Kidney tubule cell (primary cell): ENCODE data around the gene PCDHGA9.
"Not testable (repeated sequence)": the region's sequence is repeated elsewhere in the genome, so short reads cannot be mapped to it uniquely, and the experiment has no call there.

Experiments
- DNase-seq: peaks from one replicate; pipeline ENCODE4 v3.0.0-alpha.2; 2018; ENCODE audit warnings: low spot score

PCDHGA9 gene

DNA sequence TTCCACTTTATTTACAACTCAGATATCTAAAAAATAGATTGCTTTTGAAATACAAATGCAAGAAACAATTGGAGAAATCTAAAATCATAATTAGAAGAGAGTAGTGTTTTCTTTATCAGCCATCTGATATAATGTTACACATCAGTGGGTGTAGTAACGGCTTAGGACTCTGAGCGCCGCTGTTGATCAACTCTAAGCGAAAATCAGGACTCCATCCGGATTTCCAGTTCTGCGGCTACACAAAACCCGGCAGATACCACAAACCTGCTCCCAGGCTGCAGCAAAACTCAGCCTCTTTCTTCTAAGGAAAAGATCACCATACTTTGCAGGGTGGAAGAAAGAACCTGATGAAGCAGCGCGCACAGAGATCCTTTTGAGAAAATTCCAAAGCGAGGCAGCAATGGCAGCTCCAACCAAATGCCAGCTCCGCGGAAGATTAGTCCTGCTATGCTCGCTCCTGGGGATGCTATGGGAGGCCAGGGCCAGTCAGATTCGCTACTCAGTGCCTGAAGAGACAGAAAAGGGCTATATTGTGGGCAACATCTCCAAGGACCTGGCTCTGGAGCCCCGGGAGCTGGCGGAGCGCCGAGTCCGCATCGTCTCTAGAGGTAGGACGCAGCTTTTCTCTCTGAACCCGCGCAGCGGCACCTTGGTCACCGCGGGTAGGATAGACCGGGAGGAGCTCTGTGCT is at the start of gene PCDHGA9:
TSS of gene PCDHGA9 (plus strand) at position 226 of the 691 bp plus-strand sequence. CDS start at position 401, 175 bp downstream.
- DNase-seq, result peak; percentile 37

DNA sequence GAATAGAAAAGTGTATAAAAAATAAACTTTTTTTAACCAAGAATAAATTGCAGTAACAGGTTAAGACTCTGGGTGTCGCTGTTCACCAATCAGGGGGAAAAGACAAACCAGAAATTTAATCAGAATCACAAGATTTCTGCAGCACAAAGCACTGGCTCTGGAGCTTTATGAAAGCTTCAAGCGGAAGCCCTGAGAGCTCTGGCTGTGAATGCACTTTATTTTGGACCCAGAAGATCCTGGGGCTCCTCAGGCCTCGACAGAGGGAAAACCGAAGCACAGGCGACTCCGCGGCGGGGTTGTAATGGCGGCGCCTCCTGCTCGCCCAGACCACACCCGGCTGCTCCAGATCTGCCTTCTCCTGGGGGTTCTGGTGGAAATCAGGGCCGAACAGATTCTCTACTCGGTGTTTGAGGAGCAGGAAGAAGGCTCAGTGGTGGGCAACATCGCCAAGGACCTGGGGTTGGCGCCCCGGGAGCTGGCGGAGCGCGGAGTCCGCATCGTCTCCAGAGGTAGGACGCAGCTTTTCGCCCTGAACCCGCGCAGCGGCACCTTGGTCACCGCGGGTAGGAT is 47.6 kb upstream of the PCDHGA9 start, which contains the start of gene PCDHGA4:
TSS of gene PCDHGA4 (plus strand) at position 122 of the 570 bp plus-strand sequence. CDS start at position 209, 87 bp downstream.
- no peak for DNase-seq

DNA sequence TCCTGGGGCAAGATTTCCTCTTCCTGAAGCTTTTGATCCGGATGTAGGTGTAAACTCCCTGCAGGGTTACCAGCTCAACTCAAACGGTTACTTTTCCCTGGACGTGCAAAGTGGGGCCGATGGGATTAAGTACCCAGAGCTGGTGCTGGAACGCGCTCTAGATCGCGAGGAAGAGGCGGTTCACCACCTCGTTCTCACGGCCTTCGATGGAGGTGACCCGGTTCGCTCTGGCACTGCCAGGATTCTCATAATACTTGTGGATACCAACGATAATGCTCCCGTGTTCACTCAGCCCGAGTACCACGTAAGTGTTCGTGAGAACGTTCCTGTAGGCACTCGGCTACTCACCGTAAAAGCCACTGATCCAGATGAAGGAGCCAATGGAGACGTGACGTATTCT is 46.9 kb upstream of the PCDHGA9 start:
- no peak for DNase-seq

DNA sequence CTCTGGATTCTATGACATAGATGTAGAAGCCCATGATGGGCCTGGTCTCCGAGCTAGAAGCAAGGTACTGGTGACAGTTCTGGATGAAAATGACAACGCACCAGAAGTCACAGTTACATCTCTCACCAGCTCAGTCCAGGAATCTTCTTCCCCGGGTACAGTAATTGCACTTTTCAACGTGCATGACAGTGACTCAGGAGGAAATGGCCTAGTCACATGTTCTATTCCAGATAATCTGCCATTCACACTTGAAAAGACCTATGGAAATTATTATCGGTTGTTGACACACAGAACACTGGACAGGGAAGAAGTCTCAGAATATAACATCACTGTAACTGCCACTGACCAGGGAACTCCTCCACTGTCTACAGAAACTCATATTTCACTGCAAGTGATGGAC is 46.4 kb upstream of the PCDHGA9 start:
- DNase-seq, result no peak

GRCh38 chr5:141356950-141357349 is 45.6 kb upstream of the PCDHGA9 start:
- DNase-seq, result no peak

GRCh38 chr5:141359790-141360426 is 42.7 kb upstream of the PCDHGA9 start, which contains the start of gene PCDHGB2:
PCDHGB2 (plus strand) TSS chr5:141359994; CDS start chr5:141360136, 142 bp downstream.
- DNase-seq, result peak; percentile 54

DNA sequence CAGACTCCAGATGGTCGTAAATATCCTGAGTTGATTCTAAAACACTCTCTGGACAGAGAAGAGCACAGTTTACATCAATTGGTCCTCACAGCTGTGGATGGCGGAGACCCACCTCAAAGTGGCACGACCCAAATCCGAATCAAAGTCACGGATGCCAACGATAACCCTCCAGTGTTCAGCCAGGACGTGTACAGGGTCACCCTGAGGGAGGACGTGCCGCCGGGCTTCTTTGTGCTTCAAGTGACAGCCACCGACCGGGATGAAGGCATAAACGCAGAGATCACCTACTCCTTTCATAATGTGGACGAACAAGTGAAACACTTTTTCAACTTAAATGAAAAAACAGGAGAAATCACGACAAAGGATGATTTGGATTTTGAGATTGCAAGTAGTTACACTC is 41.9 kb upstream of the PCDHGA9 start:
- no peak for DNase-seq

DNA sequence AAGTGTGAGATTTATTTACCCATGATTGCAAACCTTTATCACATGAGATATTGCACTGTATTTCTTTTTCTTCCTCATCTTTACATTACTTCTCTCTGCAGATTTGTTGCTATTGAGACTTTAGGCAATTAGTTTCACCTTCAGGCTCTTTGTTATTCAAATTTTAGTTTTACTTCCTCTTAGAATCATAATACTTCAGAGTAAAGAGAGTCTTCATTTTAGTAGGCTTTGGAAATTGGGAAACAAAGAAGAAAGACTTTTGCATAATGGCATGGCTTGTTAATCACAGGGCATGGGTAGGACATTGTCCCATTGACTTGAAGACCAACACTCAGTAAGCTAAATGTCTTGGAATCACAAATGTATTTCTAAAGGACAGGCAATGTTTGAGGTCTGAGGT is 39.9 kb upstream of the PCDHGA9 start:
- no peak for DNase-seq

DNA sequence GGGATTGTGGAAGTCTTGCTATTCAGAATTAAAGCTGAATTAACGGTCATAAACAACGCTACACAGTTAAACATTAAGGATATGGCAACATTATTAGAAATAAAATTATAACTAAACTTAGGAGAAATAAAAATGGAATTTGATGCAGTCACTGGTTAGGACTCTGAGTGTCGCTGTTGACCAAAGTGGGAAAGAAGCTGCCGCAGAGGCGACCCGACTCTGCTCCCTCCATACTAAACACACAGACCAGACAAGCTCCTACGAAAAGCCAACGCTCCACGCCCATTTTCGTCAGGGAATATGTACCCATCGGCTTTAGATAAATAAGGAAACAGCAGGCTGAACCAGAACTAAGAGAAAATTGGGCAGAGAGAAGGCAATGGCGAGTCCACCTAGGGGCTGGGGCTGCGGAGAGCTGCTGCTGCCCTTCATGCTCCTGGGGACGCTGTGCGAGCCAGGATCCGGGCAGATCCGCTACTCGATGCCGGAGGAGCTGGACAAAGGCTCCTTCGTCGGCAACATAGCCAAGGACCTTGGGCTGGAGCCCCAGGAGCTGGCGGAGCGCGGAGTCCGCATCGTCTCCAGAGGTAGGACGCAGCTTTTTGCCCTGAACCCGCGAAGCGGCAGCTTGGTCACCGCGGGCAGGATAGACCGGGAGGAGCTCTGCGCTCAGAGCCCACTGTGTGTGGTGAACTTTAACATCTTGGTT is 38.5 kb upstream of the PCDHGA9 start, which contains the start of gene PCDHGA5:
TSS of gene PCDHGA5 (plus strand) at position 211 of the 709 bp plus-strand sequence. CDS start at position 380, 169 bp downstream.
- DNase-seq, result peak; percentile 17

- no peak for DNase-seq
Observed at GRCh38 chr5:141366016-141366896, 36.3 kb upstream of the PCDHGA9 start.

GRCh38 chr5:141369994-141370848 is 32.4 kb upstream of the PCDHGA9 start, which contains the start of gene PCDHGB3:
PCDHGB3 (plus strand) TSS chr5:141370242; CDS start chr5:141370395, 153 bp downstream.
- peak; percentile 66 for DNase-seq

DNA sequence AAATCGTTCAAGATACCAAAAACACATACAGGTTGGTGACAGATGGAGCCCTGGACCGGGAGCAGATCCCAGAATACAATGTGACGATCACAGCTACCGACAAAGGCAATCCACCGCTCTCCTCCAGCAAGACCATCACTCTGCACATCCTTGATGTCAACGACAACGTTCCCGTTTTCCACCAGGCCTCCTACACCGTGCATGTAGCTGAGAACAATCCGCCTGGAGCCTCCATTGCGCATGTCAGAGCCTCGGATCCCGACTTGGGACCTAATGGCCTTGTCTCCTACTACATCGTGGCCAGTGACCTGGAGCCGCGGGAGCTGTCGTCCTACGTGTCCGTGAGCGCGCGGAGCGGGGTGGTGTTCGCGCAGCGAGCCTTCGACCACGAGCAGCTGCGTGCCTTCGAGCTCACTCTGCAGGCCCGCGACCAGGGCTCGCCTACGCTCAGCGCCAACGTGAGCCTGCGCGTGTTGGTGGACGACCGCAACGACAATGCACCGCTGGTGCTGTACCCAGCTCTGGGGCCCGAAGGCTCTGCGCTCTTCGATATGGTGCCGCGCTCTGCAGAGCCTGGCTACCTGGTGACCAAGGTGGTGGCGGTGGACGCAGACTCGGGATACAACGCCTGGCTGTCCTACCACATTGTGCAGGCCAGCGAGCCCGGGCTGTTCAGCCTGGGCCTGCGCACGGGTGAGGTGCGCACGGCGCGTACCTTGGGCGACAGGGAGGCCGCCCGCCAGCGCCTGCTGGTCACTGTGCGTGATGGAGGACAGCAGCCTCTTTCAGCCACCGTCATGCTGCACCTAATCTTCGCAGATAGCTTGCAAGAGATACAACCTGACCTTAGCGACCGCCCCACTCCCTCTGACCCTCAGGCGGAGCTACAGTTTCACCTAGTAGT is 30.8 kb upstream of the PCDHGA9 start:
- no peak for DNase-seq

- peak; percentile 39 for DNase-seq
Observed at GRCh38 chr5:141373673-141374317, 28.8 kb upstream of the PCDHGA9 start, which contains the start of gene PCDHGA6. PCDHGA6 (plus strand) TSS chr5:141373891; CDS start chr5:141374084, 193 bp downstream.

DNA sequence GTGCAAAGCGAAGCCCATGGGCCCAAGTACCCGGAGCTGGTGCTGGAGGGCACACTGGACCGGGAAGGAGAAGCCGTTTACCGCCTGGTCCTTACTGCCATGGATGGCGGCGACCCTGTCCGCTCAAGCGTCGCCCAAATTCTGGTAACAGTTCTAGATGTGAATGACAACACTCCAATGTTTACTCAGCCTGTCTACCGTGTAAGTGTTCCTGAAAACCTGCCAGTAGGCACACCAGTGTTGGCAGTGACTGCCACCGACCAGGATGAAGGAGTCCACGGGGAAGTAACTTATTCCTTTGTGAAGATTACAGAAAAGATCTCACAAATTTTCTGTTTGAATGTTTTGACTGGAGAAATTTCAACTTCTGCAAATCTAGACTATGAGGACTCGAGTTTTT is 28.0 kb upstream of the PCDHGA9 start:
- no peak for DNase-seq

- DNase-seq, result not testable (repeated sequence)
Observed at GRCh38 chr5:141375444-141376155, 27.0 kb upstream of the PCDHGA9 start.

DNA sequence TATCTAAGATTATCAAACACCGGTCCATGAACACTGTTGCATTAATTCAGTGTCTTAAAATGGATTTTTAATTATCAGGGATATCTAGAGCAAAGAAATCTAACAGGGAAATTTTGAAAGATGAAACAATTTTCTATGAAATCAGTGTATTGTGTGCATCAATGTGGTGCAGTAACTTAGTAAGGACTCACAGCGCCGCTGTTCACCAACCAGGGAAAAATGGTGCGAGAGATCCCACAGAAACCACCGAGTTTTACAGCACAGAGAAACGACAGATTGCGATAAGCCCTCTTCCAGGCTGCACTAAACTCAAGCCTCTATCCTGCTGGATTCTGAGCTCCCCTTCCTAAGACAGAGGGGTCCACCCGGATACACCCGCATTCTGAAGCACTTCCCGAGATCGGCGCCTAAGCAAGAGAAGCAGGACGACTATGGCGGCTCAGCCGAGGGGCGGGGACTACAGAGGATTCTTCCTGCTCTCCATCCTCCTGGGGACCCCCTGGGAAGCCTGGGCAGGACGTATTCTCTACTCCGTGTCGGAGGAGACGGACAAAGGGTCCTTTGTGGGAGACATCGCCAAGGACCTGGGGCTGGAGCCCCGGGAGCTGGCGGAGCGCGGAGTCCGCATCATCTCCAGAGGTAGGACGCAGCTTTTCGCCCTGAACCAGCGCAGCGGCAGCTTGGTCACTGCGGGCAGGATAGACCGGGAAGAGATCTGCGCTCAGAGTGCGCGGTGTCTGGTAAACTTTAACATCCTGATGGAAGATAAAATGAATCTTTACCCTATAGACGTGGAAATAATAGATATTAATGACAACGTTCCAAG is 19.9 kb upstream of the PCDHGA9 start, which contains the start of gene PCDHGA7:
TSS of gene PCDHGA7 (plus strand) at position 274 of the 826 bp plus-strand sequence. CDS start at position 432, 158 bp downstream.
- DNase-seq, result peak; percentile 33

DNA sequence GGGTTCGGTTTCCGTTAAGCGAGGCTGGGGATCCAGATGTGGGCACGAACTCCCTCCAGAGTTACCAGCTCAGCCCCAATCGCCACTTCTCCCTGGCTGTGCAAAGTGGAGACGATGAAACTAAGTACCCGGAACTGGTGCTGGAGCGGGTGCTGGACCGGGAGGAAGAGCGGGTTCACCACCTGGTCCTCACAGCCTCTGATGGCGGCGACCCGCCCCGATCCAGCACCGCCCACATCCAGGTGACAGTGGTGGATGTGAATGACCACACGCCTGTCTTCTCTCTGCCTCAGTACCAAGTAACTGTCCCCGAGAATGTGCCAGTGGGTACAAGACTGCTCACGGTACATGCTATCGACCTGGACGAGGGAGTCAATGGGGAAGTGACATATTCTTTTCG is 19.2 kb upstream of the PCDHGA9 start:
- no peak for DNase-seq
